Cortex of kidney (tissue), 1 donor: ENCODE data around the gene TRIM65.
"Not testable (repeated sequence)": the region's sequence is repeated elsewhere in the genome, so short reads cannot be mapped to it uniquely, and the experiment has no call there.

Source experiments
- DNase-seq: peaks from one replicate; lab custom pipeline; 2025; lab: John Stamatoyannopoulos, UW

The TRIM65 gene

GRCh38 chr17:75875182-75875939 is 21.4 kb downstream of the TRIM65 start:
- no peak for DNase-seq

DNA sequence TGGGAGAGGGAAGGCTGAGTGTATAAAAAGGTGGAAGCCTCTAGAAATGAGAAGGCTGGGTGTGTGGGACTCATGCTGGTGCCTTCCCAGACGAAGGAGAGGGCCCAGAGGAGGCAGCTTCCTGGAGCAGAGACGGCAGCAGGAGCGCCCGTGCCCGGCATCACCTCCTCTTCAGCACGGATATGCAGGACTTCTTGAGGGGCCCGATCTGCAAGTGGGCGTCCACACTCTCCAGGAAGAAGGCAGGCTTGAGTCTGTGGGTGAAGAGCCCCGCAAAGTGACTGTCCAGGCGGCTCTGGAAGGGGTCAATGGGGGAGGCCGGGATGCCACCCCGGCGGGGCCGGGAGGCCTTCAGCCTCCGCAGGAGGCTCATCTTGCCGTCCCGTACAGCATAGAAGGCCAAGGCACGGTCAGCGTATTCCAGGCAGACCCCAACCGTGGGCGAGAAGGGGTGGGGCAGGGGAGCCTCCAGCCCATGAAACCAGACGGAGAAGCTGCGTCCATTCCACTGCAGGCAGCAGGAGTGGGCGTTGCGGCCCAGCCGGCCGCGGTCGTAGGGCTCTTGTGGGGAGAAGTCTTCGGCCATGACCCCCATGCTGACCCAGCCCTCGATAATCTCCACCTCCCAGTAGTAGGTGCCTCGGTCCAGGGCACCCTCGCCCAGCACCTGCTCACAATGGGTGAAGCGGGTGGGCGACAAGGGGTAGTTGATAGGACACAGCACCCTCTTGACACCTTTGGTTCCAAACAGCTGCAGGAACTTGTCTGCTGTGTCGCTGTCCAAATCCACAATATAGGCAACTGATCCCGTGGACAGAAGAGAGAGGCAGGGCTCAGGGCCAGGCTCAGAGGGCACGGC is 22.2 kb downstream of the TRIM65 start:
- DNase-seq: no peak

GRCh38 chr17:75873587-75874322 is 23.0 kb downstream of the TRIM65 start:
- DNase-seq: no peak

DNA sequence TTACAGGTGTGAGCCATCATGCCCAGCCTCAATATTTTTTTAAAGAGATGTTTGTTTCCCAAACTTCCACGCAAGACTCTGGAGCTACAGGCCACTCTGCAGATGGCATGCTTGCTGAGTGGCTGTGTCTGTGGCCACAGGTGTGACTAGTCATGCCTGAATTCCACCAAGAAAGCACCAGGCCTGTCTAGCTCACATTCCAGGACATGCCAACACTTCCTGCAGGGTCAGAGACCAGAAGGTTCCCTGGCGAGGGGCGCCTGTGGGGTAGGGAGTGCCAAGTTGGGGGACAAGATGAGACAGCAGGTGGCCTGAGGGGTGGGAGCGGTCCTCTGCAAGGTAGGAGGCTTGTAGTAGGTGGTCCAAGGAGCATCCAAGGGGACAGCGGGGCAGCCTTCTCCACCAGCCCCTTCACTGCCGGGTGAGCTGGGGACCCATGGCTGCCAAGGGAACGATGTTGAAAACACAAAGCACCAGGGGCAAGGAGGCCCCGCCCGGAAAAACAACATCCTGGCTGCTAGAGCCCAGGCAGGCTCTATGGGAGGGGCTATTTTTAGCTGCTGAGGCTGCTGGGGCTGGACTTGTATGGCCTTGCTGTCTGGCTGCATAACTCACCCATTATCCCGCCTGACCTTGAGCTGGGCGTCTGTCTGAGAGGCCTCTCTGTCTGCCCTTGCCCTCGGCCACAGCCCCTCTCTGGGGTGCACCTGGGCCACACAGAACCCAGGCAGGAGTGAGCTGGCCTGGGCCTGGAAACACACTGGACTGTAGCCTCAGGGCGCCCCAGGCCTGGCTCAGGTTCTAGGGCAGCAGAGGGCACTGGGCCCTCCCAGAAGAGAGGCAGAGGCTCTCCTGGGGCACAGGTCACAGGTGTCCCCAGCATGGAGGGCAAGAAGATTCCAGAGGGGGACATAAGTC is 24.1 kb downstream of the TRIM65 start:
- no peak for DNase-seq

GRCh38 chr17:75870228-75870627 is 26.5 kb downstream of the TRIM65 start:
- not testable (repeated sequence) for DNase-seq

- no peak for DNase-seq
Measured at GRCh38 chr17:75869282-75870141, 27.2 kb downstream of the TRIM65 start.

- not testable (repeated sequence) for DNase-seq
Measured at GRCh38 chr17:75868730-75869281, 27.9 kb downstream of the TRIM65 start.

- not testable (repeated sequence) for DNase-seq
Measured at GRCh38 chr17:75865404-75866188, 31.2 kb downstream of the TRIM65 start.

DNA sequence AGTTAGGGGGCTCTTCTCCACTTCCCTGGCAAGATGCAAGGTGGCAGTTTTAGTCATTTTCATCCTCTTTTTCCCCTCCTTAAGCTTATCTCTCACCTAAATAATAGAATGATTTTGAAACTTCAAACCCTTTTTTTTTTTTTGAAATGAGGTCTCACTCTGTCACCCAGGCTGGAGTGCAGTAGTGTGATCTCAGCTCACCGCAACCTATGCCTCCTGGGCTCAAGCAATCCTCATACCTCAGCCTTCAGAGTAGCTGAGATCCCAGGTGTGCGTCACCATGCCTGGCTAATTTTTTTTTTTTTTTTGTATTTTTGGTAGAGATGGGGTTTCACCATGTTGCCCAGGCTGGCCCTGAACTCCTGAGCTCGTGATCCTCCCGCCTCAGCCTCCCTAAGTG is 31.9 kb downstream of the TRIM65 start:
- DNase-seq: not testable (repeated sequence)

DNA sequence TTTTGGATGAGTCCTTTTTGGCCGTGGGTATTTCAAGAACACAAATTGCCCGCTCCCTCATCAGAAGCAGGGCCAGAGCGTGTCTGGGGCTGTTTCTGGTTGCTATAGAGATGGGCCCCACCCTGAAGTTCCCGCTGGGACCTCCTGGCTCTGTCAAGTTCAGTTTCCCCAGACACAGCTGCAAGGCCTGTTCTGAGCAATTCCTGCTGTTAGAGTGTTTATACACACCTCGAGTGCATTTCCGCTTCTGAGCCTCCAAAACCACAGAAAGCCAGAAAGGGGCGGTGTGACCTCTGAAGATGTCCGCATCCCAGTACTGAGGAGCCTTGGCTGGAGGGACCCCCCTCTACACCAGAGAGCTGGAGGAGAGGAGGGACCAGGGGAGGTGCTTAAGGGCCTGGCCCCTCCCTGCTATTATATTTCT is 32.3 kb downstream of the TRIM65 start:
- no peak for DNase-seq

DNA sequence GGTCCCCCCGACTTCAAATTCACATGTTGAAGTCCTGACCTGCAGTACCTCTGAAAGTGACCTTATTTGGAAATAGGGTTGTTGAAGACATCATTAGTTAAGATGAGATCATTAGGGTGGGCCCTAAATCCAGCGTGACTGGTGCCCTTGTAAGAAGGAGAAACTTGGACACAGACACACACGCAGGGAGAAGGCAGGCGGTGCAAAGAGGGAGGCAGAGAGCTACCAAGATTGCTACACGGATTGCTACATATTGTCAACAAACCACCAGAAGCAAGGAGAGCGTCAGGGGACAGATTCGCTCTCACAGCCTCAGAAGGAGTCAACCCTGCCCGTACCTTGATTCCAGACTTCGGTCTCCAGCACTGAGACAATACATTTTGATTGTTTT is 34.8 kb downstream of the TRIM65 start:
- DNase-seq: no peak

DNA sequence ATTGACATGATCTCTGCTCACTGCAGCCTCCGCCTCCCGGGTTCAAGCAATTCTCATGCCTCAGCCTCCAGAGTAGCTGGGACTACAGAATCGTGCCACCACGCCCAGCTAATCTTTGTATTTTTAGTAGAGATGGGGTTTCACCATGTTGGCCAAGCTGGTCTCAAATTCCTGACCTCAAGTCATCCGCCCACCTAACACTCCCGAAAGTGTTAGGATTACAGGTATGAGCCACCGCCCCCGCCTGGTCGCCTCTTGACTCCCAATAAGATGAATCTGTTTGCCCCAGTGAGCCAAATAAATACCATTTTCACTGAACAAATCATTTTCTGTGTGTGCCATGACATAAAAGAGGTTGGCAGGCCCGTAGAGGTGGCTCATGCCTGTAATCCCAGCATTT is 37.4 kb downstream of the TRIM65 start:
- not testable (repeated sequence) for DNase-seq

- no peak for DNase-seq
Measured at GRCh38 chr17:75856062-75856756, 40.5 kb downstream of the TRIM65 start.

DNA sequence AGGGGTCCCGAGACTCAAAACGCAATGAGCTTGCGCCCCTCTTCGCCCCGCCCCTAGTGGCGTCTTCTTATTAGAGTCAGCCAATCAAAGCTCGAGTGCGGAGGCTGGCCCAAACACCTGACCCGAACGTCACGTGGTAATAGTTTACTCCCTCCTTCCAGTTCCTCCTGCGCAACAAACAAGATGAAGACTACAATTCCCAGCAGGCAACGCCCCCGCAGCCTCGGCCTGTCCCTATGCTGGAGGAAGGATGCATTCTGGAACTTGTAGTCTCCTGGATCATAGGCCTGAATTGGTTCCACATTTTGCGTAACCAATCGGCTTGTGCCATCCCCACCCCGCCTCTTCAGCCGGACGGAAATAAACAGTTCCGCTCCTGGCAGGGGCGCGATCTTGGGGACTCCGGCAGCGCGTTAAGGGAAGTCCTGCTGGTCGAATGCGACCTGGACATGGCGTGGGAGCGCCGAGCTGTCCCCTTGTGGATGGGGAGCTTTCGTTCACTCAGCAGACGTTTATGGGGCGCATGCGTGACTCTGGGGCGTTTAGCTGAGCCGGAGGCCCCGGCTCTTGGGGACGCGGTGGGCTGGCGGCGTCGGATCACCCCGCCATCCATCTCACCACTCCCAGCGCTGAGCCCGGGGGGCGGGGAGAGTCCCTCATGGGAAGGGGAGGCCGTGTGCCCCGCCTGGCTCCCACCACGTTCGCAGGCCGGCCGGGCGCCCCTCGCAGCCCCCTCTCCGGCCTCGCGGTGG is 41.3 kb downstream of the TRIM65 start, which contains the start of gene WBP2:
WBP2 (minus strand) TSS at position 26 of the 752 bp plus-strand sequence. CDS start 38 bp downstream, outside the sequence.
- no peak for DNase-seq

DNA sequence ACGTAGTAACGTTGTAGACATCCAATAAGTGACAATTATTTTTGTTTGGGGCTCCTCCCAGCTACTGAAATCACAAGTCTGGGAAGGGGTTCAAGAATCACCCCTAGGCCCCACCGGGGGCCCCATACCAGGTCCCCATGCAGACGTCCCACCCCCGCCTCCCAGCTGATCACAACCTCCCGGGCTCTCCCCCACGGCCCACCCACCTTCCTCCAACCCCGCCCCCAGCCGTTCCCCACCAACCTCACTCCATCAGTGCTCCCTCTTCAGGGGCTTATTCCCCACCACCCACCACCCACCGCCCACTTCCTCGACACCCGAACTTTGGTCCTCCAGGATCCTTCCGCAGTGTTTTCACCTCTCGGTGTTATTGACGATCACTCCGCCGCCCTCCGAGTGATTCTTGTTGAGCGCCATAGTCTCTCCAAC is 41.9 kb downstream of the TRIM65 start:
- no peak for DNase-seq

- no peak for DNase-seq
Measured at GRCh38 chr17:75854101-75854748, 42.5 kb downstream of the TRIM65 start.

DNA sequence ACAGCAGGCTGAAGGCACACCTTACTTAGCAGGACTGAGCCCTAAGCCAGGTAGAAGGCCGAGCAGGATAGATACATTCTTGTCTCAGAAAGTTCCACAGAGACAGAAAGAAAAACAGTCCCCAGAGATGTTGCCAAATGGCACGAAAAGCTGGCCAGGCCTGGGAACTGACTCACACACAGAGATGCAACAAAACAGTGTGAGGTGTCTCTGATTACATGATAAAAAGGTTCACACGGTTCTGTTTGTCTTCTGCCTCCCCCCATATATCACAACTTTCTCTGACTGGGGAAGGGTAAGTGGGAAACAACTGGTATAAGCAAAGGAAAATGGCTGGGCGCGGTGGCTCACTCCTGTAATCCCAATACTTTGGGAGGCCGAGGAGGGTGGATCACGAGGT is 43.3 kb downstream of the TRIM65 start:
- no peak for DNase-seq
